GM19238 (cell line): ENCODE results near the gene ADGRV1.
"Not testable (repeated sequence)": the region's sequence is repeated elsewhere in the genome, so short reads cannot be mapped to it uniquely, and the experiment has no call there.

Experiments used
- DNase-seq: peaks from one replicate; pipeline ENCODE4 v3.0.0; 2011; ENCODE audit warnings: low spot score; ENCODE audit not compliant: insufficient read length

ADGRV1 gene

DNA sequence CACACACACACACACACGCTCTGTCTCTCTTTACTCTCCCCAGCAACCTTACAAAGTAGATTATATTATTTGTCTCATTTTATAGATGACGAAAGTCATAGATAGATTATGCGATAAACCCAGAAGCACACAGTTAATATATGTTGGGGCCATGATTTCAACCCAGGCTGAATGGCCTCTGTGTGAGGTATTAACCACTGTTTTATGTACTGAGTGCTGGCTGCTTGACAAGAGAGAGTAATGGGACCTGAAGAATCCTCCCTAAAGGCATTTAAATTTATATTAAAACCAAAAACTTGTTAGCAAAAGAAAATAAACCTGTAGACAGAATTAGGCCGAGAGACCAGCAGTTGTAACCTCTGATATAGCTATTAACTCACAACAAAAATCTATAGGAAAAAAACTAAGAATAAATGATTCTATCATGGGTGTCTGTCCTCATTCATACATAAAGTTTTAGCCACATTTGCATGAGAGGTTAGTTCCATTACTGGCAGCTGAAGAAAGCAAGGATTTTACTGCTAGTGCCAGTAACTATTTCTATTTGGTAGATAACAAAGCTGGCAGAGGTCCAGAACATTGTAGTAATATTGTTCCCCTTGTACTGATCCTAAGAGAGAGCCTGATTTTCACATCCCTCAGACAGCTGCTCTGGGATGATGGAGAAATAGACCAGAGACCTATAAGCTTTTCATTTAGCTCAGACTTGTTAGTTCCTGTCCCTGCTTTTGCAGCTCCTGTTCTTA, 250.9 kb downstream of the ADGRV1 start:
- no peak for DNase-seq

DNA sequence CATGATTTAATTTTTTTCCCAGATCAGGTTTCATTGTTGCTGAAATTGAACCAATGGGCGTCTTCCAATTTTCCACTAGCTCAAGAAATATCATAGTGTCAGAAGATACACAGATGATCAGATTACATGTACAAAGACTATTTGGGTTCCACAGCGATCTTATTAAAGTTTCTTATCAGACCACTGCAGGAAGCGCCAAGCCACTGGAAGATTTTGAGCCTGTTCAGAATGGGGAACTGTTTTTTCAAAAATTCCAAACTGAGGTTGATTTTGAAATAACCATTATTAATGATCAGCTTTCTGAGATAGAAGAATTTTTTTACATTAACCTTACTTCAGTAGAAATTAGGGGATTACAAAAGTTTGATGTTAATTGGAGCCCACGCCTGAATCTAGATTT, 251.6 kb downstream of the ADGRV1 start:
- no peak for DNase-seq

DNA sequence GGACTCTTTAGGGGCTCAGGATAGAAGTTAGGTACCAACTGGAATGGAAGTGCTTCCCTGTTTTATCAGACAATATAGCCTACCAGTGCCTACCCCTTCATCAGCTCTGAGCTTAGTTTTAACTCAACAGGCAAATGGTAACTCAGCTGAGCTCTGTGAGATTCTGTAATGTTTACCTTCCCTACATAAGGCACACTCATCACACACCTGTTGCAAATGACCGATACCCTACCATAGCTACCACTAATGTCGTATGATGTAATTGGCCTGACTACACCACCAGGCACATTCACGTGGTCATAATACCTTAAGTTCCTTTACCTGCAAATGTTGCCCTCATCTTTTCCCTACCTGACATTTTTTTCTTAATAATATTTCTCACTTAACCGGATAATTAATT, 254.8 kb downstream of the ADGRV1 start:
- no peak for DNase-seq

DNA sequence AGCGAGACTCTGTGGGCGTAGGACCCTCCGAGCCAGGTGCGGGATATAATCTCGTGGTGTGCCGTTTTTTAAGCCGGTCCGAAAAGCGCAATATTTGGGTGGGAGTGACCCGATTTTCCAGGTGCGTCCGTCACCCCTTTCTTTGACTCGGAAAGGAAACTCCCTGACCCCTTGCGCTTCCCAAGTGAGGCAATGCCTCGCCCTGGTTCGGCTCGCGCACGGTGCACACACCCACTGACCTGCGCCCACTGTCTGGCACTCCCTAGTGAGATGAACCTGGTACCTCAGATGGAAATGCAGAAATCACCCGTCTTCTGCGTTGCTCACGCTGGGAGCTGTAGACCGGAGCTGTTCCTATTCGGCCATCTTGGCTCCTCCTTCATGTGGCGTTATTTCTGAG, 263.5 kb downstream of the ADGRV1 start:
- DNase-seq: not testable (repeated sequence)

DNA sequence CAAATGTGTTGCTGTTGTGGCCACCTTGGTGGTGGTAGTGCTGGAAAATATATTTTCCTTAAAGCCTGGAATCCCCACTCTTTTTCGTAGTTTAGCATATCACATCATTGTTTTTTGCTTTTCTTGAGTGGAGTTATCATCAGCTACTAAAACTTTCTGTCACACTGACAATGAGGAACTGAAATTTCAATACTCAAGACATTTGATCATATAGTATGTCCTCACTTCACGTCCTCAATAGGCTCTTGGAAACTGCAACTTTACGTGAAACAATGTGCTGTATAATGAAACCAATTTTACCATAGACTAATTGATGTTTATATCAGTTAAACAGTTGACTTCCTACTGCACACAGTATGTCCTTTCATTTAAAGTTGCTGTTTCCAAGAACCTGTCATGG, 265.8 kb downstream of the ADGRV1 start:
- DNase-seq: no peak

DNA sequence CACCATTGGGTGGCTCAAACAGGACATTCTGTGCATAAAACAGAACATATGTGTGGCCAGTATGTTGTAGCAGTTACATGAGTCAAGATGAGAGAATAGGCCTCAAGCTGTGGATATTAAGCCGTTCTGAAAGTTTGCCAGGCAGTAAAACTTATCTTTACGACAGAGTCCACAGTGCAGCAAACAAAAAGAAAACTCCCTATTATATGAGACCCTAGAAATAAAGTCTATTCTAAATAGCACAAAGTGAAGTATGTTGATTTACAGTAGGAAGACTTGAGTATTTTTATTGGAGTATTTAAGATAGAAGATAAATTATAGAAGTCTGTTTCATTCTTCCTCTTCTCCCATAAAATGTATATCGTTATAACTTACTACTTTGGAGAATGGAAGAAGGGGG, 271.5 kb downstream of the ADGRV1 start:
- no peak for DNase-seq

DNA sequence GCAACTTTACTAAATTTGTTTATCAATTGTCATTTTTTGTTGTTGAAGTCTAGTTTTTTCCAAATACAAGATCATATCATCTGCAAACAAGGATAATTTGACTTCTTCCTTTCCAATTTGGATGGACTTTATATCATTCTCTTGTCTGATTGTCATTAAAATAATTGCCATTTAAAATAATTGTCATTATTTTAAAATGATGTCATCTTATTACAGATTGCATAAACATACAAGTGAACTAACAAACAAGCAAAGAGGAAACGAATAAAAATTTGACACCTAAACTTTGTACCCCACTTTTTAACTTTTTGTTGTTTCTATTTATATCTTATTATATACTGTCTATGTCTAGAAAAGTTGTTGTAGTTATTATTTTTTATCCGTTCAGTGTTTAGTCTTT, 275.2 kb downstream of the ADGRV1 start:
- no peak for DNase-seq

DNA sequence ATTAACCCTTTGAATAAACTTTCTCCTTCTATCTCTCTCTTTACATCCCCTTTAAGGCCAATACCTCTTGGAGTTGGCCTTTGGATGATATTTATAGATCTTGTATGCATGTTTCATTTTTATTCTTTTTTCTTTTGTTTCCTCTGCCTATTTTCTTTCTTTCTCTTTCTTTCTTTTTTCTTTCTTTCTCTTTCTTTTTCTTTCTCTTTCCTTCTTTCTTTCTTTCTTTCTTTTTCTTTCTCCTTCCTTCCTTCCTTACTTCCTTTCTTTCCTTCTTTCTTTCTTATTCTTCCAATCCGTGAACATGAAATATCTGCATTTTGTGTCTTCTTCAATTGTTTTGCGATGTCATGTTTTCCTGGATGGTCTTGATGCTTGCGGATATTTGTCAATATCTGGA, 276.1 kb downstream of the ADGRV1 start:
- DNase-seq: no peak

DNA sequence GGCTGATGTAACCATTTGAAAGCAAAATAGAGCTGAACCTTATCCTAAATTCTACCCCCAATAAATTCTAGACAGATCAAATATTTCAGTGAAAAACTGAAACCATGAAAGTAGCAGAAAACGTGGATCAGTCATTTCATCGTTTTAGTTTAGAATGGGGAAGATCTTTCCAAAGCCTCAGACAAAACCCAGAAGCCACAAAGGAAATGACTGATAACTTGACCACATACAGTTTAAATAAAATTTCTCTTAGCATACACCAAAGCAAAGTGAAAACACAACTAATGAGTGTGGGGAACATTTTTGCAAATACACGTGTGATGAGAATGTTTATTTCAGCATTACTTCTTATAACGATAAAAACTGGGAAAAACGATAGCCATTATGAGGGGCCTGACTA, 284.8 kb downstream of the ADGRV1 start:
- DNase-seq: no peak

DNA sequence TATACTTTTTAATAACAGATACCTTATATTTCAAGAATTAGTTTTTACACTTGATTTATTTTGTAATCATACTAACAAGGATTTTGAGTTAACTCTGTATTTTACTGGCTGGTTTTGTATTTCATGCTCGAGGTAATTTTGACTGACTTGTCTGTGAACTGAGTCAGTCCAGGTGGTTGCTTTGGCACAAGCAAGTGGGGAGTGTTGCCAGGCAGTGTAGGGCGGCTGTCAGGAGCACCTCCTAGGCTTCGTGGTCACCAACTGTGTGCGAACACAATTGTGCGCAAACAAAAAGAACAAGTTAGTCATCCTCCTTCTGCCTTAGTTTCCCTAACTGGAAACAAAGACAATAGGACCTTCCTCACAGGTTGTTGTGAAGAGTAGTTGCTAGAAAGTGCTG, 286.3 kb downstream of the ADGRV1 start:
- no peak for DNase-seq

DNA sequence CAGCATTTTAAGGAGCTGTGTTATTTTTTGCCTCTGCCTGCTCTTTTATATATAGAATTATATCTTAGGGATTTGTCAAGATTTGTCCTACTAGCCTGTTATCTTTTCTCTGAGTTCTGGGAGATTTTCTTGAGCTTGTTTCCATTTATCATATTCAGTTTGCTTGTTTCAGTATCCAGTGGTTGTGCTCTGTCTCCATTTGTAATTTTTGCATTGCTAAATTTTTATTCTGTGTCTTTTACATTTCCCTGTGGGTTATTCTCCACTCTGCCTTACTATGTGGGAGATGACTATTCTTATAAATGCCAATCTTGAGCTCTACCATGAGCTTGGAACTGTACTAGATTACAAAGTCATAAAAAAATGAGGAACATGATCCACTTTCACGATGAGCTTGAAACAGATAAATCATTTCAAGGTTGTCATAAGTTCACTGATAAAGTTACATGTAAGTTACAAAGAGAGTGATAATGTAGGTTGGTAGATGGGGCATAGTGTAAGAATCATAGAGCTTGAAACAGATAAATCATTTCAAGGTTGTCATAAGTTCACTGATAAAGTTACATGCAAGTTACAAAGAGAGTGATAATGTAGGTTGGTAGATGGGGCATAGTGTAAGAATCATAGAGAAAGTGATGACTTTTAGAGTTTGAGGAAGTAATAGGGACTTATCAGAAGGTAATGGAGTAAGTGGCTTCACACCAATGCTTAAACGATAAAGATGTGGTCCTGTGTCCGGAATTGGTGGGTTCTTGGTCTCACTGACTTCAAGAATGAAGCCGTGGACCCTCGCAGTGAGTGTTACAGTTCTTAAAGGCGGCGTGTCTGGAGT, 287.3 kb downstream of the ADGRV1 start:
- no peak for DNase-seq

DNA sequence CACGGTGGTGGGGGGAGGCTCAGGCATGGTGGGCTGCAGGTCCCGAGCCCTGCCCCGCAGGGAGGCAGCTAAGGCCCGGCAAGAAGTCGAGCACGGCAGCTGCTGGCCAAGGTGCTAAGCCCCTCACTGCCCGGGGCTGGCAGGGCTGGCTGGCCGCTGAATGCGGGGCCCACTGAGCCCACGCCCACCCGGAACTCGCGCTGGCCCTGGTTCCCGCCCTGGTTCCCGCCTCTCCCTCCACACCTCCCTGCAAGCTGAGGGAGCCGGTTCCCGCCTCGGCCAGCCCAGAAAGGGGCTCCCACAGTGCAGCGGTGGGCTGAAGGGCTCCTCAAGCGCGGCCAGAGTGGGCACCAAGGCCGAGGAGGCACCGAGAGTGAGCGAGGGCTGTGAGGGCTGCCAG, 289.0 kb downstream of the ADGRV1 start:
- not testable (repeated sequence) for DNase-seq

DNA sequence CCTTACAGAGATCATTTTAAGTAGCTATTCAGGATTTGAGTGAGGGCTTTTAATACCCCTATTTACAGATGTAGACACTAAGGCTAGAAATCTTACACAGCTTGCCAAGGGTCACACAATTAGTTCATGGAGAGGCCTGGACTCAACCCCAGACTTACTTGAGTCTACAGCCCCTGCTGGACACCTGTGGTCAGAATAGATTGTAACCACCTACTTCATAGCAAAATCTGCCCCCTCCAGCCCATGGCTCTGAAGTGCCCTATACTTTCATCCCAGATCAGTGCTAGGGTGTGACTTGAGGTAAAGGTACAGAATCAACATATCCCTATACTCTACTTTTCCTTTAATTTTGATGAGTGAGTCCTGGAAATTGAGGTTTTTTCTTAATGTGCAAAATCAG, 291.3 kb downstream of the ADGRV1 start:
- no peak for DNase-seq

DNA sequence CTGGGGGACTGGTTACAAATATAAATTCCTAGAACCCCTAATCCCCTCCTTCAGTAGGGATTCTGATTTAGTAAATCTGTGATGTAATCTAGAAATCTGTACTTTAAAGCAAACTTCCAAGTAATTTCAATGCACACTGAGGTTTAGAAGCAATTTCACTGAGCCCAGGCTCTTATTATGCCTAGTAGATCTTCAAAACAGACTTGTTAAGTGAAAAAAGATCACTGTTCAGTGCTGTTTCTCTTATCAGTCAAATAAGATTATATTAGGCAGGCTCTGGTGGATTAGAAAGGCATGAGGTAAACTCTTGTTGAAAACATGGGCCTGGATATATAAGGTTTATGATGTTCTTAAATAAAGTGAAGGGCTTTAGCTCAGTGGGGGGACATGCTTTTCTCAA, 293.9 kb downstream of the ADGRV1 start:
- DNase-seq: no peak

DNA sequence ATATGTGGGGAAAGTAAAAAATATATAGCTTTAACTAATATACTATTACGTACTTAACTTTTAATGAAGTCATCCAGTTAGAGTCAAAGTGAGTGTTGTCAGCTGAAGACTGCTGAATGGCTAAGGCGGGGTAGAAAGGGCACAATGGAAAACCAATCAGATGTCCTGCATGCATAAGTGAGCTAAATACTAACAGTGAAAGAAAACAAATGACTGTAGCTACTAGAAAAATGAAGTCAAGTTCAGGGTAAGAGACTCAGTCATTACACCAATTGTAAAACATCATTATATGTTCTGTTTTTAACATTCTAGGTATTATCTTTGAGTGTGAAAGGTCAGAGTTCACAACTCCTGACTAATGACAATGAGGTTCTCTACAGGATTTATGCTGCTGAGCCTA, 295.2 kb downstream of the ADGRV1 start:
- DNase-seq: no peak

DNA sequence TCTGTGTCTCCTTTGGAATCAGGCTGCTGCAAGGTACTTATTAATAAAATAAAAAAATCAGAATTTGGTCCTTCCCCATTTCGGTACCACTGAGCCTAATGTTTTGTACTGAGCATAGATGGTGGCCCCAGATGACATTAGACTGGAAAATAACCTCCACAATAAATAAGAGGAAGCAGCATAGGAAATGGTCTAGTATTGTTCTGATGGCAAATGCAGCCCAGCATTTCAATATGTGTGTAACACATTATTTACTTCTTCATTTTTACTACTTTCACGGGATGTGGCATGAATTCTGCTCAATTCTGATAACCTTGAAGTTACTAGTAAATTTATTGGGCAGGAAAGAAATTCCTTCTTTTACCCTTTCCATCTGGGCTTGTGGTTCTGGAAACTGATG, 295.6 kb downstream of the ADGRV1 start:
- DNase-seq: no peak

DNA sequence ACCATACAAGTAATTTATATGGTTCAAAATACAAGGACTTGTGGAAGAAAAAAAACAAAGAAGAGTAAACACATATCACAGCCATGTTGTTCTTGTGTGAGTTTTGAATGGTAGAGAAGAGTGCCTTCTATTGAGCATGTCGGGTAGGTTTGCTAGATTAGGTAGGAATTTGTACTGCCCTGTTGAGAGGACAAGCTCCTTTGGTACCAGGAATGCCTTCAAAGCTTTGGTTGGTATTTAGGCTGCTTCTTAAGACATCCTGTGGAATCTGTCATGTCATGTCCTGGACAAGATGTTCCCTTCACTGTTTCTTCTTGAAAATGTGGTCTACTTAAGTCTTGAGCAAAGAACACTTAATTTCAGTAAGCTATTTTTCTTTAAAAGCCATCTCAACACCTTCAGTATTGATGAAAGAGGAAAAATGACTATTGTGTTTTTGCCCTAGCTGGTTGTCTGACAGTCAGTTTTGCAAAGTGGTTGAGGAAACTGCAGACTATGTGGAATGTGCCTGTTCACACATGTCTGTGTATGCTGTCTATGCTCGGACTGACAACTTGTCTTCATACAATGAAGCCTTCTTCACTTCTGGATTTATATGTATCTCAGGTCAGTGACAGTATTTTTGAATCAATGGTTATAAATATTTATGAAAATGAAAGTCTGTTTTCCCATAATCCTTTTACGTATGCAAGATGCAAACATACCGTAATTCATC, 296.9 kb downstream of the ADGRV1 start:
- no peak for DNase-seq

DNA sequence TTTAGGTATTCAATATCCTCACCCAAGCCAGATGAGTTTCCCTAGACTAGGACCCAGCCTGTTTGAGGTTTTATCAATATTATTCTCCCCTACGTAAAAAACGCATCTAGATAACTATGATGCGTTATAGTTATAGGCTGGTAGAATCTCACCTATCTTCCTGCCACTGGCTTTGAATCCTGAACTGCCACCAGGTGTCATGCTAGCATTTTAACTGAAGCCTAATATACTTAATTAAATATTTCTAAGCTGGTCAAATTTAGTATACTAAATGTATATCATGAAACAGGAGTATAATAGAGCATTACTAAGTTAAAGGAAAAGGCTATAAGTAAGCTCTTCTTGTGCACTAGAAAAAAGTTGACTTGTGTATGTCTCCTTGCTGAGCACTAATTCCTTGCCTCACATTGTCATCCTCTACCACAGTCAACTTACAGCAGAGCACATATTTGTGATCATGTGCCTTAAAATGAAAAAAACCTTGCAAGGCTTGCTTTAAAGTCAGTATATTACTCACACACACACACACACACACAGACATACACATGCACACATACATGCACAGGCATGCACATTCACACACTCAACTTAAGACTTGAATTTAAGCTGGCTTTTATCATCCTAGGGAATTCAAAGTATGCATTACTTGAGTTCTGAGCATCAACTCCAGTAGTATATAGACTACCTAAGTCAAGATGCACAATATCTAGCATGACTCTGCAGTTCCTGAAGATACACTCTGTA, 303.4 kb downstream of the ADGRV1 start:
- DNase-seq: no peak

DNA sequence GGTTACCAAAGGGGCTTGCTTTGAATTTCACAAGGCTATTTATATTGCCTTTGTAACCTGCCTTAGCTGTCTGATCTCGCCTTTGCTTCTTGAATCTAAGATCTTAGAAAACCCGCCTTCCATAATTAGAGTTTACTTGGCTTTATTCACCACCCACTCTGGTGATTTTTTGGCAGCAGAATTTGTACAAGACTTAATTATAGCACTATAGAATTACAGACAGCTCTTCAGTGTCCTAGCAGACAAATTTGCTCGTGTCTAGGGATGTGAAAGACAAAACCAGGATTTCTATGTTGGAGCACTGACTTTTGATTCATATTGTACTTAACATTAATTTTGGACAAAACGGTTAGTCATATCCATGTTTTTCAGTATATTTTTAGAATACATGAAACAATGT, 306.6 kb downstream of the ADGRV1 start:
- DNase-seq: no peak

DNA sequence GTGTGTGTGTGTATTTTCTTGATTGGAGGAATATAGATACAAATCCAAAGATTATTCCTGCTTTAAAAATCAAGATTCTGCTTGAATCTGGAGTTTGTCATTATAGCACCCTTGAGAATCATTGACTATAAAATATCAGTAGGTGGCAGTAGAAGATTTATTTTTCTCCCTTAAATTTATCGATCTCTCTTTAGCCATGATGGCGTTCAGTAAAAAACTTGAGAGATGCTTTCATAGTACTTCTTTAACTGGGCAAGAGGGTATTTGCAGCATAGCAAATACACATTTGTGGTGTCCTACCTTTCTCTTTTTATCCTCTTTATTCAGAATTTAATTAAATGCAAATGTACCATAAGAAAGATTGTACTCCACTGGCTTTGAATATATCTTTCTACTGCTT, 307.7 kb downstream of the ADGRV1 start:
- DNase-seq: no peak

DNA sequence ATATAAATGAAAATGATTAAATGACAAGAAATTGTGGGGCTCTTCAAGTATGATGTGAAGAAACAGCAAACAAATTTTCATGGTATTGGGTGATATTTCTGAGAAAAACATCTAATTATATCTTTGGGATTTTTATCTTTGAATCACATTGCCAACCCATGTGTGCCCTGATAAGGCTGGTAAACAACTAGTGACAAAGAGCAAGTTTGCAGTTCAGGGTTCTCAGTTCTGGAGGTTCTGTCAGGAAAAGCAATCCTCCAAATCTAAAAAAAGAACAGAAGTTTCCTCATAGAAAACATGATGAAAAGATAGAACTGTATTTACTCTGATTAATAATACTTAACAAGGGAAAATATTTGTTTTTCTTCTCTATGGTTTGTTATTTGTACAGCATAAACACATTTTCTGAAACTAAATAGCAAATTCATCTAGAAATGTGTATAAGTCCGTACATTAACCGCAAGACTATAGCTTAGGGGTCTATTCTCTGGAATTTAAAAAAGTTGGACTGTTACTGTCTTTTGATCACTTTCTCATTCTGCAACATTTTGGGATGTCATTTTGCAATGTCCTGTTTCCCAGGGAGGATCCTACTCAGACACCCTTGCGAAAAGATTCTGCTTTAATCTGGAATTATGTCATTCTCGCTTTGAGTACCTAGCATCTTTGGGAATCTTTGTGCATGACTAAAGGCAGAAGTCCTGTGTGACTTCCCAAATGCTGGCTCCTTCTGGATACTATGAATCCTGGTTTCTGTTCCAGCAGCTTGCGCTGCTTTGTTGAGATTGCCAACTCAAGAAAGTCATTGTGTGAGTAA, 308.5 kb downstream of the ADGRV1 start:
- no peak for DNase-seq
